Sigmoid colon (tissue), 4 donors: ENCODE results near the gene HOXD13.

Experiments used
- EP300 ChIP-seq, 4 donors: sonication (generic); formaldehyde crosslinking; IDR thresholded peaks; one replicate each; pipeline ENCODE4 v1.6.1; 2017; ENCODE audit warnings: antibody characterized with exemption in 4 of 4
- POLR2A ChIP-seq, 2 donors: fragments of 450-650 bp; IDR thresholded peaks; one replicate each; pipeline ENCODE4 v1.6.1; 2016; ENCODE audit warnings: antibody characterized with exemption in 2 of 2, mild to moderate bottlenecking in 2 of 2, moderate library complexity in 2 of 2
- TF ChIP-seq, protein P1 (sequence below), 4 experiments: fragments of 450-650 bp in 3 of 4; fragments of 200-600 bp in 1 of 4; IDR thresholded peaks; one replicate each; pipeline ENCODE4 v1.5.1; 2016 to 2019; ENCODE audit warnings: antibody characterized with exemption in 4 of 4, mild to moderate bottlenecking in 3 of 4, moderate library complexity in 2 of 4

DNA sequence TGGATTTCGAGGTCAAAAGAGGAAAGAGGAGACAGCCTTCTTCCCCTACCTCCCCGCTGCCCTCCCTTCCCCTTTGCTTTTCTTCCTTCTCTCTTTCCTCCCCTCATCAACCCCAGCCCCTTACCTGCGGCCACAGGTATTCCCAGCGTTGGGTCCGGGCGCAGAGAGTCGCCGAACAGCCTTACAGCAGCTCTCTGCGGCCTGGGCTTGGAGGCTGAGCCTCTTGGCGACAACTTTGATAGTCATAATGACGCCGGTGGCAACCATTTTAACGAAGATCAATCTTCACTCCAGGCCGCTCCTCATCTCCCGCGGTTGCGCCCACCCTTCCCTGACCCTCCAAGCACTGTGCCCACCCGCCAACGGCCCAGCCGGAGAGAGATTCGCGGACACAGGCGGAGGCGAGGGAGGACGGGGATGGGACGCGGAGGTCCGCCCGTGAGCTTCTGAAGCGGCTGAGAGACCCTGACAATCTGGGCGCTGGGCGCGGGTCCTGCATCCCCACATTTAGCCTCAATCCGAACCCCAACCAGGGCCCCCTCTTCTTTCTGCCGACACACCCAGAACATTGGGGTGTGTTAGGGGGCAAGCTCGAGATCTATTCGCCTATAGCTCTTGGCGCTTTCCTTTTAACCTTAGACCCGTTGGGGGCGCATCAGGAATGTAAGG is 7.3 kb upstream of the HOXD13 start:
- TF ChIP-seq, protein P1, sequence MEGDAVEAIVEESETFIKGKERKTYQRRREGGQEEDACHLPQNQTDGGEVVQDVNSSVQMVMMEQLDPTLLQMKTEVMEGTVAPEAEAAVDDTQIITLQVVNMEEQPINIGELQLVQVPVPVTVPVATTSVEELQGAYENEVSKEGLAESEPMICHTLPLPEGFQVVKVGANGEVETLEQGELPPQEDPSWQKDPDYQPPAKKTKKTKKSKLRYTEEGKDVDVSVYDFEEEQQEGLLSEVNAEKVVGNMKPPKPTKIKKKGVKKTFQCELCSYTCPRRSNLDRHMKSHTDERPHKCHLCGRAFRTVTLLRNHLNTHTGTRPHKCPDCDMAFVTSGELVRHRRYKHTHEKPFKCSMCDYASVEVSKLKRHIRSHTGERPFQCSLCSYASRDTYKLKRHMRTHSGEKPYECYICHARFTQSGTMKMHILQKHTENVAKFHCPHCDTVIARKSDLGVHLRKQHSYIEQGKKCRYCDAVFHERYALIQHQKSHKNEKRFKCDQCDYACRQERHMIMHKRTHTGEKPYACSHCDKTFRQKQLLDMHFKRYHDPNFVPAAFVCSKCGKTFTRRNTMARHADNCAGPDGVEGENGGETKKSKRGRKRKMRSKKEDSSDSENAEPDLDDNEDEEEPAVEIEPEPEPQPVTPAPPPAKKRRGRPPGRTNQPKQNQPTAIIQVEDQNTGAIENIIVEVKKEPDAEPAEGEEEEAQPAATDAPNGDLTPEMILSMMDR (IDR thresholded peaks at IDR 0.05): no peak
- TF ChIP-seq POLR2A (IDR thresholded peaks at IDR 0.05): no peak
- TF ChIP-seq EP300 (IDR thresholded peaks at IDR 0.05): no peak
